ENCODE results near the gene SPAAR. TPM values are rescaled to one million over a fixed set of nuclear protein-coding genes. Genes with fewer than 3 reads are reported as not detected.

The SPAAR gene
- total RNA-seq, 1 donor from 2014 or later, result not detected

GRCh38 chr9:35940458-35941407, 31.4 kb downstream of the SPAAR start:
- DNase-seq (no peak), ATAC-seq (ENCODE audit: low read depth) (no peak)
- ChIA-PET POLR2A (no interaction called here), CTCF (interaction anchor here (1.2 to 2.4 kb wide), 3 partner anchors 12 to 37 kb away, joined by 4 to 6 read pairs (median 4); no protein-coding TSS in a partner anchor)
- Mint-ChIP-seq H3K4me3 (no peak overlapping the region), H3K4me1 (peaks cover 22% of the 10 kb centered on the region), H3K27ac (no peak overlapping the region), H3K27me3 (peaks cover 19% of the 10 kb centered on the region), H3K9me3 (peaks cover 4% of the 10 kb centered on the region), H3K36me3 (ENCODE audit: low read depth) (no peaks in the 10 kb centered on the region)
- intact Hi-C loops (cut with micrococcal nuclease), result no loop called here
- TF ChIP-seq CTCF (IDR thresholded peaks at IDR 0.05), result no peak

DNA sequence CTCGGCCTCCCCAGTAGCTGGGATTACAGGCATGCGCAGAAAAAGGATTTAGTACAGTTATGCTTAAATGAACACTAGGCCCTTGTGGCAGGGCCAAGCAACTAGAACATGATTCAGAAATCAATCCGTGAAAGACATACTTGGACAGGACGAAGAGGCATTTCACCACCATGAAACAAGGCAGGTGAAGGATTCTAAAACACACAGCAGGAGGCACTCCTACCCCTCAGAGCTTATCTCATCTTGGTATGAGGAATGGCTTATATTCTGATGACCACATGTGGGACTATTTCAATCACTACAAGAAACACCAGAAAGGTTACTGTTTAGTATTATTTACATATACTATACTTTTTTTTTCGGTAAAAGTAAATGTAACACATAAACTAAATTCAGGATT, 33.0 kb downstream of the SPAAR start:
- Mint-ChIP-seq H3K9me3 (no peaks in the 10 kb centered on the region), H3K4me1 (peaks cover 17% of the 10 kb centered on the region), H3K4me3 (no peak overlapping the region), H3K27ac (no peak overlapping the region), H3K27me3 (peaks cover 19% of the 10 kb centered on the region), H3K36me3 (ENCODE audit: low read depth) (no peaks in the 10 kb centered on the region)
- POLR2A ChIA-PET, result no interaction called here
- ATAC-seq (ENCODE audit: low read depth), result no peak
- DNase-seq, result no peak
- intact Hi-C loops (cut with micrococcal nuclease), result no loop called here
- CTCF ChIA-PET, result interaction anchor here (2.4 kb wide), 1 partner anchor 13 kb away, joined by 6 read pairs; no protein-coding TSS in a partner anchor
- TF ChIP-seq CTCF (IDR thresholded peaks at IDR 0.05), result no peak

DNA sequence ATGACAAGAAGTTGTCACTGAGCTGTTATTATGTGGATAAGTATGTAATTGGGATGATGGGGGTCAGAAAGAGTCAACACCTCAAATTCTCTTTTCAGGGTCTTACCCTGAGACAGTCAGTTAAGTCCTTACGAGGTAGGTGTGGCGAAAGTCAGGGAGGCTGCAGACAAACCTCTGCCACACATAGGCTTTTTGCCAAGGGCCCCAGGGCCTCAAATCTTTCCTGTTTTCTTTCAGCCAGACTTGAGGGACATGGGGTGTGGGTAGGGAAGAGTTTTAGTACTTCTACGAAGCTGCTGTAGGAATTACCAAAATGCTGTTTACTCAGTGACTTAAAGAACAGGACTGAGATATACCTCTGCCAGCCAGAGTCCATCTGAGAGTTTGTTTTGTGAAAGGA, 34.9 kb downstream of the SPAAR start:
- POLR2A ChIA-PET, result no interaction called here
- H3K27ac Mint-ChIP-seq, result no peak overlapping the region
- no peak overlapping the region for H3K4me3 Mint-ChIP-seq
- no peaks in the 10 kb centered on the region for H3K36me3 Mint-ChIP-seq (ENCODE audit: low read depth)
- H3K9me3 Mint-ChIP-seq, result no peaks in the 10 kb centered on the region
- TF ChIP-seq CTCF (IDR thresholded peaks at IDR 0.05), result no peak
- H3K4me1 Mint-ChIP-seq, result peaks cover 3% of the 10 kb centered on the region
- DNase-seq, result no peak
- ATAC-seq (ENCODE audit: low read depth), result no peak
- intact Hi-C loops (cut with micrococcal nuclease), result no loop called here
- CTCF ChIA-PET, result interaction anchor here (0.9 to 4.7 kb wide), 6 partner anchors 9 to 118 kb away, joined by 3 to 38 read pairs (median 6); partner anchors contain the start of gene SPAAR
- peaks cover 21% of the 10 kb centered on the region for H3K27me3 Mint-ChIP-seq

DNA sequence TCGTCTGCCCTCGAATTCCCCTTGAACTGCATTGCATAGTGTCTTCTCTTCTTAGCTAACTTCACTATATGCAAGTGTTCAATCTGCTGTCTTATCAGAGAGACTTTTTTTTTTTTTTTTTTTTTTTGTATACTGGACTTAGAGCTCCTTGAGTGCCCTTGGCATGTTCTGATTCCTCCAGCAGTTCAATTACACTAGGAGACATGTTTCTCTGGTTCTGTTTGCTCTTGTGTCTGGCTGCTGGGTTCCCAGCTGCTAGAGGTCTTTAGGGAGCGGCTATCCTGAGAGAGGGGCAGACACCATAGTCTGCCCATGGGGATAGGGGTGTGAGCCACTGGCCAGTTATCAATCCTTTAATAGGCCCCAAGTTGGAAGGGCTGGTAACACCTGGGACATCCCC, 35.6 kb downstream of the SPAAR start:
- H3K4me3 Mint-ChIP-seq, result no peak overlapping the region

More for the DNA sequence above, 35.6 kb downstream of the SPAAR start:
- DNase-seq (no peak), ATAC-seq (ENCODE audit: low read depth) (no peak)
- intact Hi-C loops (cut with micrococcal nuclease), result loop anchor here (1.0 kb wide), 2 partner anchors 42 to 155 kb away; no protein-coding TSS in a partner anchor
- peaks cover 3% of the 10 kb centered on the region for H3K4me1 Mint-ChIP-seq
- H3K27me3 Mint-ChIP-seq, result peaks cover 21% of the 10 kb centered on the region
- POLR2A ChIA-PET, result no interaction called here
- H3K36me3 Mint-ChIP-seq (ENCODE audit: low read depth), result no peaks in the 10 kb centered on the region
- CTCF ChIA-PET, result interaction anchor here (0.6 to 4.7 kb wide), 7 partner anchors 8 to 118 kb away, joined by 3 to 38 read pairs (median 4); partner anchors contain the start of gene SPAAR
- no peak overlapping the region for H3K27ac Mint-ChIP-seq
- H3K9me3 Mint-ChIP-seq, result no peaks in the 10 kb centered on the region
- TF ChIP-seq CTCF (IDR thresholded peaks at IDR 0.05), result no peak
